Skeletal muscle satellite cell (primary cell): ENCODE results near the gene EEFSEC.

Experiments
- H3K27me3 ChIP-seq: 2 replicates; pipeline ENCODE4 v1.7.0; 2013; ENCODE audit warnings: low read length; ENCODE audit not compliant: control insufficient read depth, insufficient read depth
- H3K36me3 ChIP-seq: 2 replicates; pipeline ENCODE4 v1.7.0; 2013; ENCODE audit warnings: mild to moderate bottlenecking, control low read depth, low read length; ENCODE audit not compliant: insufficient read depth
- H3K4me1 ChIP-seq: 2 replicates; pipeline ENCODE4 v1.7.0; 2013; ENCODE audit warnings: low read length; ENCODE audit not compliant: control insufficient read depth, insufficient read depth
- H3K4me2 ChIP-seq: 2 replicates; pipeline ENCODE4 v1.7.0; 2013; ENCODE audit warnings: mild to moderate bottlenecking, low read length
- H3K4me3 ChIP-seq: 2 replicates; pipeline ENCODE4 v1.7.0; 2013; ENCODE audit warnings: low read length
- H3K9ac ChIP-seq: 2 replicates; pipeline ENCODE4 v1.7.0; 2013; ENCODE audit warnings: mild to moderate bottlenecking, low read depth, low read length, moderate library complexity
- H3K9me3 ChIP-seq: replicated peaks from 2 replicates; pipeline ENCODE4 v1.7.0; 2013; ENCODE audit warnings: mild to moderate bottlenecking, control low read depth, low read length

The EEFSEC gene

DNA sequence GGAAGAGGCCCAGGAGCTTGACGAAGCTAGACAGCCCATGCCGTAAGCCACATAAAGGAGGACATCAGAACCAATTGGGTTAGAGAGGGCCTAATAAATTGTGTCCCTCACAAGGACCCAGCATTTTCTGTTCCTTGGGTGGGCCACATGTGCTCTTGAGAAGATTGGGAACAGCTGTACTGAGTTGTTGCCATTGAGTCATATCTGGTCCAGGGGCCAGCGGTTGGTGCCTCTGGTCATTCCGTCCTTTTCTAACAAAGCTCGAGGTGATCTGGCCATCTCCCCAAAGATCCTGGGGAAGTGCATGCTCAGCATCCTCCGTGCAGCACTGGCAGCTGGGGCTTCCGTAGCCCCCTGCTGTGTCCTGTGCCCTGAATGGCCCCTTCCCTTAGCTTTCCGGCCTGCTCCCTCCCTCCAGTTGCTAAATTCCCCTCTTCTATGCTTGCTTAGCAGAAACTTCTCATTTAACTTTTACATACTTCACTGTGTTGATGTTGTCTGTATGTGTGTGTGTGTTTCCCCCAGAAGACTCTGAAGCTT lies 73.0 kb downstream of the EEFSEC start:
- no peaks in the 10 kb centered on the region for H3K4me1 ChIP-seq
- no peaks in the 10 kb centered on the region for H3K36me3 ChIP-seq
- H3K4me3 ChIP-seq = no peak overlapping the region
- peaks cover 4% of the 10 kb centered on the region for H3K9me3 ChIP-seq
- H3K9ac ChIP-seq = no peak overlapping the region
- no peak overlapping the region for H3K4me2 ChIP-seq
- no peaks in the 10 kb centered on the region for H3K27me3 ChIP-seq

DNA sequence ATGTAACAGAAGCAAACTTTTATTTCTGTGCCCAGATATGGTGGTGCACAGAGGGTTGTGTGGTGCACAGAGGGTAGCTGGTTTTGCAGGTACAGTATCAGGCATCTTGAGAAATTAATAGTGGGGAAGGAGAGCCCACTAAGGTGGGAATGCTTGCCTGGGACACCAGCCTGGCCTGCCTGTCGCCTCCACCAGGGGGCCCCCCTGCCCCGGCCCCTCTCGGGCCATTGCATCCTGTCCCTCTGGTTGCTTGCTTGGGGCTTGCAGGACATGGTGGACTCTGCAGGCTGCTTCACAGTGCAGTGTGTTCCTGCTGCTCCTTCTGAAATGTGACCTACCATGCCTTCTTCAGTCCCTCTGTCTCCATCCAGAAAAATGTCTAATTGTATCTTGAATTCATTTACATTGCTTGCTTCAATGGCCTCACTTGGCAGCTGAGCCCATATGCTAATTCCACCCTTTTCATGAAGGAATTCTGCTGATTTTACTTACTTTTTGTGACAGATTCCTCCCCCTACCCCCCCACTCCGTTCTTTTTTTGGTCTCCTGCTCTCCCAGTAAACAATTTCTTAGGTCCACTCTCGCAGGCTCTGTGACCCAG lies 73.6 kb downstream of the EEFSEC start:
- H3K4me3 ChIP-seq = no peak overlapping the region
- H3K9me3 ChIP-seq = peaks cover 4% of the 10 kb centered on the region
- no peak overlapping the region for H3K4me2 ChIP-seq
- H3K27me3 ChIP-seq = no peaks in the 10 kb centered on the region
- H3K9ac ChIP-seq = no peak overlapping the region
- no peaks in the 10 kb centered on the region for H3K36me3 ChIP-seq
- no peaks in the 10 kb centered on the region for H3K4me1 ChIP-seq

DNA sequence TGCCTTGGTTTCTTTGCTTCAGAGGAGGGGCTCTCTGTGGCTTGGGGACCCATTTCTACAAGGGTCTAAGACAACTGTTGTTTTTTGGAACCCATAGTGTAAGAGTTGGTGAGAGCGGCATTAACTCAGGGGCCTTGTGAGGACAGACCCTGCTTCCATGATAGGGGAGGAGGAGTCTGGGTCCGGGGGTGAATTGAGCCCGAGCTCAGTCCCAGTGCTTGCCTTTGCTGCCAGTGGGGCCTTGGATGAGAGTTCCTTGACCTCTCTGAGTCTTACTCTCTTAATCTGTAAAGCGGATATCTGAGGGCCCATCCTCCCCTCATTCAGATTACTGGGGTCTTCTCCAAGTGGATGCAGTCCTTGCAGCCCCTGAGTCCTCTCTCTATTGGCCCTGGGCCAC lies 74.2 kb downstream of the EEFSEC start:
- H3K9me3 ChIP-seq = peaks cover 4% of the 10 kb centered on the region
- H3K27me3 ChIP-seq = no peaks in the 10 kb centered on the region
- H3K36me3 ChIP-seq = no peaks in the 10 kb centered on the region
- no peak overlapping the region for H3K4me3 ChIP-seq
- H3K4me2 ChIP-seq = no peak overlapping the region
- no peak overlapping the region for H3K9ac ChIP-seq
- no peaks in the 10 kb centered on the region for H3K4me1 ChIP-seq

DNA sequence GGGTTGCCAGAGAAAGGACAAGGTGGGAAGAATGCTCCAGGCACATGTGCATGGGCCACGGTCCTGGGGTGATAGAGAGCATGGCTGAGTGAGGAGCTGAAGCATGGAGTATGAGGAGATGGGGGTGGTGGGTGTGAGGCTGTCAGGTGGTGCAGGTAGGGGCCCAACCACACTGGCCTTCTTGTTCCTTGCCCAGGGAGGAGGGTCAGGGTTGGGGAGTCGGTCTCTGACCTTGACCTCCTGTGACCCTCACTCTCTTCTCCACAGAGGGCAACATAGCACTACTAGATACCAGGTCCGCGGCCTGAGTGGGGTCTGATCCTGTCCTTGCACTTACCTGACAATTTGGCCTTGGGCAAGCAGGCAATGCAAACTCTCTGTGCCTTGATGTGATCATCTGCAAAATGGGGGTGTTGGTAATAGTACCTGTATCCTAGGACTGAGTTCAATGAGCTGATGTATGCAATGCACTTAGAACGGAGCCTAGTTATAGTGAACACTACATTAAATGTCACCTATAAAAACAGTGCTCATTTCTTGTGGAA lies 75.2 kb downstream of the EEFSEC start:
- no peaks in the 10 kb centered on the region for H3K27me3 ChIP-seq
- H3K9ac ChIP-seq = no peak overlapping the region
- H3K36me3 ChIP-seq = no peaks in the 10 kb centered on the region
- no peaks in the 10 kb centered on the region for H3K4me1 ChIP-seq
- H3K4me2 ChIP-seq = no peak overlapping the region
- H3K4me3 ChIP-seq = no peak overlapping the region
- H3K9me3 ChIP-seq = peaks cover under 1% of the 10 kb centered on the region

DNA sequence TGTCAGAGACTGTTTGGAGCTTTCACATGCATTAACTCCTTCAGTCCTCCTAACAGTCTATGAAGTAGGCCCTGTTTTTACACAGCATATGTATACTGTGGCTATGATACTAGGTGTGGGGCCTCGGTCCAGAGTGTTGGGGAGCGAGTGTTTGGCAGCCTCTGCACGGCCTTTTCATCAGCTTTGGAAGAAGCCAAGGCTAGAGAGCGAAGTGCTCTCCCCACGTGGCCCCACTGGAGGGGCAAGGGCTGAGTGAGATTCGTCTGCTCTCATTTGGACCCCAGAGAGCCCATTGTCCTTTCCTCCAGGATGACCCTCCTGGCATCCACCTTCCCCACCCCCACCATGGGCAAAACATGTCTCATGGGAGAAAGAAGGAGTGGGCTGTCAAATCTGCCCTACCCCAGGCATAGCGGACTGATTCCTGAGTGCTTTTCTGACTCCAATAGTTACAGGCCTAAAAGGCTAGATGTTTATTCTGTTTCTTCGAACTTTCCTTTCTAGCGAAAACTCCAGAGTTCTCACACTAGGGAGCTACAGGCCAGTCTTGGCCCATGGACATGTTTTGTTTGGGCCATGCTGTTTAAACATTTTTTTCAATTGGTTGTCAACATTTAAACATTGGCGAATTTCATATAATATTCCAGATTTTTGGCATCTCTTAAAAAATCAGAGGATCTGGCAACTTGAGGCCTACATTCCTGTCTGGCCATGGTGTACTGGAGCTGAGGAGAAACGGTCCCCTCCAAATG lies 76.0 kb downstream of the EEFSEC start:
- Histone ChIP-seq H3K9ac (no peak overlapping the region), H3K4me1 (no peaks in the 10 kb centered on the region), H3K4me2 (no peak overlapping the region), H3K36me3 (no peaks in the 10 kb centered on the region), H3K4me3 (no peak overlapping the region), H3K9me3 (no peaks in the 10 kb centered on the region), H3K27me3 (no peaks in the 10 kb centered on the region)

DNA sequence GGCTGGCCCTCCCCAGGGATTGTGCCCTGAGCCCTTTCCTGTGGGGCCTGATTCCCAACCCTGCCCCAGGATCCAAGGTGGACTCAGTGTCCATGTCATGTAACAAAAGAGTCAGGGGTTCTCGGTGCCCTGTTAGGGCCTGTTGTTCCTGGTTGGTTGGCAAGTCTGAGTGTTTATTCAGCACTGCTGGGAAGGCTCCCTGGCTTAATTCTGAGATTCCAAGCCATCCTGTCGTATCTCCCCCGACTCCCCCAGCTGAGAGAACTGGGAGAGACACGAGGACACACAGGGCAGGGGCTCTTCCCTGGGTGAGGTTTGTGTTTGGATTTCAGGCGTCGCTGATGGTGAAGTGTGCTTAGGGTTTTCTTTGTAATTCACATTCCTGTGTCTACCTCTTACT lies 78.3 kb downstream of the EEFSEC start:
- H3K9me3 ChIP-seq = no peaks in the 10 kb centered on the region
- no peak overlapping the region for H3K4me3 ChIP-seq
- no peak overlapping the region for H3K4me2 ChIP-seq
- H3K4me1 ChIP-seq = no peaks in the 10 kb centered on the region
- no peaks in the 10 kb centered on the region for H3K36me3 ChIP-seq
- no peak overlapping the region for H3K9ac ChIP-seq
- no peaks in the 10 kb centered on the region for H3K27me3 ChIP-seq

DNA sequence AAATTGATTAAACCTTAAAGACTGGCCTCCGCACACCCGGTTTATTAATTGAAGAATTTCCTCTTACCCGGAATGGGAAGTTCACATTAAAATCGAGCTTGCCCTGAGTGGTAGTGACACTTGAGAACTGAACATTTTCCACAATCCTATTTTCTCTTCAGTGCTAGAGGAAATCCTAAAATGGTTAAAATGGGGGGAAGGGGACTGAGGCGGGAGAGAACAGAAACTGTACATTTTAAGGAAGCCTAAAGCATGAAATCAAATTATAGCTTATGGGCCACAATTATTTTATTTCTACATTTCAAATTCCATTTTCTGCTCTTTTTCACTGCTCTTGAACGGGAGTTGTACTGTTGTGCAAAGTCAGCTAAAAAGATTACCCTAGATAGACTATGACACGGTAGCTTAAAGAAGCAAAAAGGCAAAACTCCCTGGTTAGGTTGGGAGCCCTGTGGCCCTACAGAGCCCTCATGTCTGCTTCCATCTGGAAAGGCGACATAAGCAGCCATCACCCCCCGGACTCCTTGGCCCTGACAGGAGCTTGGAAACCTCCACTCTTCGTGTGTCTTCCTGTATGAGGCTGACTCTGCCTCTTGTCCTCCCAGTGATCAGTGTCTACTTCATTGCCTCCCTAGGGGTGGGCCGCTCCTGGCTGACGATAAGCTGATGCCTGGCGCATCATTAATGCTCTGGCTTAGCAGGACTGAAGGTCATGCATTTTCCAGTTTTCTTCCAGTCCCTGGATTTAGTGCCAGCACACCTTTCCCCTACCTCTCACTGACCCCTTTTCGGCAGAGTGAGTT lies 79.3 kb downstream of the EEFSEC start:
- Histone ChIP-seq H3K4me3 (no peak overlapping the region), H3K4me2 (no peak overlapping the region), H3K27me3 (no peaks in the 10 kb centered on the region), H3K4me1 (no peaks in the 10 kb centered on the region), H3K9me3 (no peaks in the 10 kb centered on the region), H3K36me3 (no peaks in the 10 kb centered on the region), H3K9ac (no peak overlapping the region)

DNA sequence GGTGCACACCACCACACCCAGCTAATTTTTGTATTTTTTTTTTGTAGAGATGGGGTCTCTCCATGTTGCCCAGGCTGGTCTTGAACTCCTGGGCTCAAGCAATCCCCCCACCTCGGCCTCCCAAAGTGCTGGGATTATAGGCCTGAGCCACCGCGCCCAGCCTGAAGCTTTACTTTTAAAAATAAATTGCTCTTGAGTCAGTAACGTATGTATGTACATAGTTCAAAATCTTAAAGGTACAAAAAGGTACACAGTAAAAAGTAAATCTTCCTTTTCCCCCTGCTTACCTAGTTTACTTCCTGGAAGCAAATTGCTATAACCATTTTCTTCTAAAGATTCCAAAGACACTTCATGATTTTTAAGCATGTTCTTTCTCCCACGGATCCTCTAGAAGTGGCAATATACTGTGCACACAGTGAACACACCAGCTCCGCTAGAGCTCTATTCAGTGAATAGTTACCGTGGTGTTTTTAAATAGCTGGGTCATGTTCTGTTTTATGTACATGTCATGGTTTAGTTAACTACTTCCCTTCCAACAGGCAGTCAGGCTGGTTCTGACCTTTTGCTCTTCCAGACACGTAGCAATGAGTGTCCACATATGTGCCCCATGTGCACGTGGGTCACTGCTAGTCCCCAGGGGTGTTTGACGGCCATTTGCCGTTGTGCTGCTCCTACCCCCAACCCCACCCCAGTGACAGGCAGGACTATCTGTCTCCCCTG lies 82.1 kb downstream of the EEFSEC start:
- no peaks in the 10 kb centered on the region for H3K9me3 ChIP-seq
- H3K36me3 ChIP-seq = no peaks in the 10 kb centered on the region
- H3K4me3 ChIP-seq = no peak overlapping the region
- no peaks in the 10 kb centered on the region for H3K4me1 ChIP-seq
- H3K4me2 ChIP-seq = no peak overlapping the region
- no peaks in the 10 kb centered on the region for H3K27me3 ChIP-seq
- no peak overlapping the region for H3K9ac ChIP-seq

DNA sequence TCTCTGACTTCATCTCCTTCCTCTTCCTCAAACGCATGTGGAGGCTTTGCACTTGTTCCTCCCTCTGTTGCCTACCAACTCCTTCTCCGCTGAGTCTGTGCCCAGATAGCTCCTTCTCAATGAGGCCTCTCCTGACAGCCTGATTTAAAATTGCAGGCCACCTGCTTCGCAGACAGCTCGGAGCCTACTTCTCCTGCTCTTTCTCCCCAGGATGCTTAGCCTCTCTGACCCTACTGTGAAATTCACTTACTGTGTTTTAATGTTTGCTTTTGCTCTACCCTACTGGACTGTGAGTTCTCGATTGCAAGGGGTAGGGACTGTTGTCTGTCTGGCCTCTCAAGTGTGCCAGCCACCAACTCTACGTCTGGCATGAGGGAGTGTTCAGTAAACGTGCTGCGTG lies 83.4 kb downstream of the EEFSEC start:
- Histone ChIP-seq H3K4me1 (no peaks in the 10 kb centered on the region), H3K36me3 (no peaks in the 10 kb centered on the region), H3K9me3 (no peaks in the 10 kb centered on the region), H3K9ac (no peak overlapping the region), H3K4me3 (no peak overlapping the region), H3K27me3 (no peaks in the 10 kb centered on the region), H3K4me2 (no peak overlapping the region)

DNA sequence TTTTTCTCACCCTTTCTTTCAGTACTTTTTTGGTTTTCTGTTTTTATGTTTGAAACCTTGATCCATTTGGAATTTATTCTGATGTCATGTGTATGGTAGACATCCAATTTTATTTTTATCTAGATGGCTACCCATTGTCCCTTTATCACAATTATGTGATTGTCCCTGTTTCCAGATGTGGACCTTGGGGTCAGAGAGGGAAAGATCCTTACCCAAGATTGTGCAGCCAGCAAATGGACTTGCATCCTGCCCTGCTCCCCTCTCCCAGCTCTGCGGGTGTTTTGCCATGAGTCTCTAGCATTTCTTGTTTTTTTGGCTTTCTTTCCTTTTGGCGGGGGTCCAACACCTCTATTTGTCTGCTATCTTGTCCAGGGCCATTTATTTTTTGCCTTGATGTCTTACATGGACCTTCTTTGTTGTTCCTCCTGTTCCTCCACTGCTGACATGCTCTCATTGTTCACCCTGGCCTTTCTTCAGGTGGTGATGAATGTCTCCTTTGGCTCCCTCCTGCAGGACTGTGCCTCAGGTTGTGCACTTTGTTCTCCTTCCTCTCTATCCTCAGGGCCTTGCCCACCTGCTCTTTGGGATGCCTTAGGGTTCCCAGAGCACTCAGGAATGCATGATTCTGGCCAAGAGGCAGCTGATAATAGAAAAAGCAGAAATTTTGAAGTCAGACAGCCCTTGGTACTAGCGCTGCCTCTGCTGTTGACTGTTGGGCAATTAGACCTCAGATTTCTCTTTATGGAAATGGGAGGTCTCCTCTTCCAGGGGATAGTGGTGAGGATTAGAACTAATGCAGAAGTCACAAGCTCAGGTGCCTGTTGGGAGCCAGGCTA lies 84.3 kb downstream of the EEFSEC start:
- Histone ChIP-seq H3K4me3 (no peak overlapping the region), H3K9me3 (no peaks in the 10 kb centered on the region), H3K27me3 (no peaks in the 10 kb centered on the region), H3K4me2 (no peak overlapping the region), H3K9ac (no peak overlapping the region), H3K36me3 (no peaks in the 10 kb centered on the region), H3K4me1 (no peaks in the 10 kb centered on the region)
